OCI-LY1 (cell line): ENCODE measurements around the gene AKT3.

ENCODE experiments used
- H2AFZ ChIP-seq: fragments of 200-600 bp; sonication (generic), shearing (Covaris generic); 2 replicates; pipeline ENCODE4 v1.6.0; 2014; ENCODE audit warnings: antibody characterized with exemption, mild to moderate bottlenecking, low read length
- H3F3A ChIP-seq: fragments of 200-600 bp; sonication (generic), shearing (Covaris generic); 2 replicates; pipeline ENCODE4 v1.6.0; 2014; ENCODE audit warnings: mild to moderate bottlenecking, antibody characterized with exemption, low read length, moderate library complexity; ENCODE audit not compliant: insufficient read depth
- H3K27ac ChIP-seq: fragments of 200-600 bp; sonication (generic); 2 replicates; pipeline ENCODE4 v1.5.1; 2014; ENCODE audit warnings: low read length, mixed run types, mild to moderate bottlenecking, low read depth; ENCODE audit not compliant: poor library complexity, severe bottlenecking
- H3K27me3 ChIP-seq: fragments of 200-600 bp; sonication (generic); 2 replicates; pipeline ENCODE4 v1.6.0; 2014; ENCODE audit warnings: antibody characterized with exemption, mild to moderate bottlenecking, low read length, moderate library complexity; ENCODE audit not compliant: insufficient read depth
- H3K36me3 ChIP-seq: fragments of 200-600 bp; sonication (generic); 2 replicates; pipeline ENCODE4 v1.6.1; 2014; ENCODE audit warnings: mild to moderate bottlenecking, antibody characterized with exemption, low read length, moderate library complexity, mixed read lengths; ENCODE audit not compliant: insufficient read depth
- H3K4me1 ChIP-seq: fragments of 200-600 bp; sonication (generic); 2 replicates; pipeline ENCODE4 v1.5.1; 2014; ENCODE audit warnings: mild to moderate bottlenecking, low read length, moderate library complexity; ENCODE audit not compliant: insufficient read depth, severe bottlenecking
- H3K4me2 ChIP-seq: fragments of 200-600 bp; sonication (generic), shearing (Covaris generic); 2 replicates; pipeline ENCODE4 v1.6.1; 2014; ENCODE audit warnings: low read length
- H3K4me3 ChIP-seq: fragments of 200-600 bp; sonication (generic); 2 replicates; pipeline ENCODE4 v1.5.1; 2014; ENCODE audit warnings: low read length, low read depth, mild to moderate bottlenecking, mixed read lengths; ENCODE audit not compliant: poor library complexity, severe bottlenecking
- H3K79me2 ChIP-seq: fragments of 200-600 bp; shearing (Covaris generic); 2 replicates; pipeline ENCODE4 v1.6.1; 2016; ENCODE audit warnings: mixed run types, low read length, mixed read lengths; ENCODE audit not compliant: insufficient read depth
- H3K9ac ChIP-seq: fragments of 200-600 bp; sonication (generic), shearing (Covaris generic); 2 replicates; pipeline ENCODE4 v1.6.1; 2014; ENCODE audit warnings: mild to moderate bottlenecking, low read length, mixed read lengths
- H3K9me2 ChIP-seq: fragments of 200-600 bp; sonication (generic), shearing (Covaris generic); 2 replicates; pipeline ENCODE4 v1.6.1; 2014; ENCODE audit warnings: low read depth, mild to moderate bottlenecking, low read length, mixed read lengths
- H3K9me3 ChIP-seq: fragments of 200-600 bp; shearing (Covaris generic); 2 replicates; pipeline ENCODE4 v1.6.1; 2014; ENCODE audit warnings: low read length, mixed read lengths
- H4K20me1 ChIP-seq: fragments of 200-600 bp; sonication (generic), shearing (Covaris generic); 2 replicates; pipeline ENCODE4 v1.6.0; 2016; ENCODE audit warnings: mild to moderate bottlenecking, low read length; ENCODE audit not compliant: insufficient read depth
- CTCF ChIP-seq: fragments of 200-600 bp; sonication (generic), shearing (Covaris generic); IDR thresholded peaks from 2 replicates; pipeline ENCODE4 v1.5.1; 2017; ENCODE audit warnings: mild to moderate bottlenecking, antibody characterized with exemption, low read length, moderate library complexity, mixed read lengths
- EZH2 ChIP-seq: fragments of 200-600 bp; sonication (generic), shearing (Covaris generic); IDR thresholded peaks from 2 replicates; pipeline ENCODE4 v1.8.0; 2017; ENCODE audit warnings: borderline replicate concordance, mixed run types, mild to moderate bottlenecking, antibody characterized with exemption, low read length, moderate library complexity, mixed read lengths

AKT3 gene

GRCh38 chr1:243806310-243806709 is 43.7 kb downstream of the AKT3 start:
- Histone ChIP-seq H3K27ac (no peak overlapping the region), H3K4me2 (no peak overlapping the region), H3K4me3 (no peak overlapping the region), H3K27me3 (no peaks in the 10 kb centered on the region), H3K9ac (no peak overlapping the region), H3K36me3 (no peaks in the 10 kb centered on the region), H3K9me3 (no peaks in the 10 kb centered on the region), H3K9me2 (no peaks in the 10 kb centered on the region), H3K79me2 (no peaks in the 10 kb centered on the region), H3K4me1 (no peaks in the 10 kb centered on the region), H3F3A (no peaks in the 10 kb centered on the region), H4K20me1 (no peaks in the 10 kb centered on the region), H2AFZ (no peak overlapping the region)
- TF ChIP-seq EZH2 (no peak), CTCF (no peak)

GRCh38 chr1:243802736-243803135 is 47.3 kb downstream of the AKT3 start:
- Histone ChIP-seq H2AFZ (no peak overlapping the region), H4K20me1 (no peaks in the 10 kb centered on the region), H3K79me2 (no peaks in the 10 kb centered on the region), H3K9me2 (no peaks in the 10 kb centered on the region), H3K4me3 (no peak overlapping the region), H3K9me3 (no peaks in the 10 kb centered on the region), H3K36me3 (no peaks in the 10 kb centered on the region), H3K4me2 (no peak overlapping the region), H3K27ac (no peak overlapping the region), H3K4me1 (no peaks in the 10 kb centered on the region), H3K9ac (no peak overlapping the region), H3K27me3 (no peaks in the 10 kb centered on the region), H3F3A (no peaks in the 10 kb centered on the region)
- TF ChIP-seq CTCF, result no peak
- no peak for TF ChIP-seq EZH2

- Histone ChIP-seq H4K20me1 (no peaks in the 10 kb centered on the region), H3K9me3 (no peaks in the 10 kb centered on the region), H3K36me3 (no peaks in the 10 kb centered on the region), H3K9me2 (no peaks in the 10 kb centered on the region), H3K9ac (no peak overlapping the region), H3F3A (no peaks in the 10 kb centered on the region), H2AFZ (no peak overlapping the region), H3K4me1 (no peaks in the 10 kb centered on the region), H3K27ac (no peak overlapping the region), H3K79me2 (no peaks in the 10 kb centered on the region), H3K27me3 (no peaks in the 10 kb centered on the region), H3K4me2 (no peak overlapping the region), H3K4me3 (no peak overlapping the region)
- TF ChIP-seq CTCF (no peak), EZH2 (no peak)
These were observed 48.7 kb downstream of the AKT3 start for GRCh38 chr1:243801378-243801777.
